Fibroblast of mammary gland (primary cell): ENCODE data around the gene ING1.

Experiments
- DNase-seq: peaks from one replicate; pipeline ENCODE4 v3.0.0-alpha.2; 2010; ENCODE audit warnings: low read depth
- H3K4me3 ChIP-seq: 2 replicates; pipeline ENCODE4 v1.5.1; 2011; ENCODE audit warnings: low read depth, mild to moderate bottlenecking, low read length, moderate library complexity; ENCODE audit not compliant: control insufficient read depth
- TF ChIP-seq, protein P1 (sequence below): conservative IDR thresholded peaks from 2 replicates; pipeline ENCODE4 v1.5.1; 2011; ENCODE audit warnings: low read depth, low read length, inconsistent platforms; ENCODE audit not compliant: control insufficient read depth, insufficient read depth

Gene ING1

DNA sequence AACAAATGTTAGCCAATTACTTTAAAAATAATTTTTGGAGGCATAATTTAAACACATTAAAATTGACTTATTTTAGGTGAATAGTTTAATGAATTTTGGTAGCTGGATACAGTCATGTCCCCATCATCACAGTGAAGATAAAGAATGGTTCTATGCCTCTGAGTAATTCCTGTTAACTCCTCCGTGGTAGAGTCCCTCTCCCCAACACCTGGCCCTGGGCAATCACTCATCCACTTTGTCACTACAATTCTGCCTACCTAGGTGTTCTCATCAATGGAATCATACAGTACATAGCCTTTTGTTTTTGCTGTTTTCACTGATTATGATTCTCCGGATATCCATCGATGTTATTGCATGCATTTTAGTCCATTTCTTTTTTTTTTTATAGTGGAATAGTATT lies 55.6 kb downstream of the ING1 start:
- H3K4me3 ChIP-seq = no peak overlapping the region
- TF ChIP-seq, protein P1, sequence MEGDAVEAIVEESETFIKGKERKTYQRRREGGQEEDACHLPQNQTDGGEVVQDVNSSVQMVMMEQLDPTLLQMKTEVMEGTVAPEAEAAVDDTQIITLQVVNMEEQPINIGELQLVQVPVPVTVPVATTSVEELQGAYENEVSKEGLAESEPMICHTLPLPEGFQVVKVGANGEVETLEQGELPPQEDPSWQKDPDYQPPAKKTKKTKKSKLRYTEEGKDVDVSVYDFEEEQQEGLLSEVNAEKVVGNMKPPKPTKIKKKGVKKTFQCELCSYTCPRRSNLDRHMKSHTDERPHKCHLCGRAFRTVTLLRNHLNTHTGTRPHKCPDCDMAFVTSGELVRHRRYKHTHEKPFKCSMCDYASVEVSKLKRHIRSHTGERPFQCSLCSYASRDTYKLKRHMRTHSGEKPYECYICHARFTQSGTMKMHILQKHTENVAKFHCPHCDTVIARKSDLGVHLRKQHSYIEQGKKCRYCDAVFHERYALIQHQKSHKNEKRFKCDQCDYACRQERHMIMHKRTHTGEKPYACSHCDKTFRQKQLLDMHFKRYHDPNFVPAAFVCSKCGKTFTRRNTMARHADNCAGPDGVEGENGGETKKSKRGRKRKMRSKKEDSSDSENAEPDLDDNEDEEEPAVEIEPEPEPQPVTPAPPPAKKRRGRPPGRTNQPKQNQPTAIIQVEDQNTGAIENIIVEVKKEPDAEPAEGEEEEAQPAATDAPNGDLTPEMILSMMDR = no peak
- no peak for DNase-seq

DNA sequence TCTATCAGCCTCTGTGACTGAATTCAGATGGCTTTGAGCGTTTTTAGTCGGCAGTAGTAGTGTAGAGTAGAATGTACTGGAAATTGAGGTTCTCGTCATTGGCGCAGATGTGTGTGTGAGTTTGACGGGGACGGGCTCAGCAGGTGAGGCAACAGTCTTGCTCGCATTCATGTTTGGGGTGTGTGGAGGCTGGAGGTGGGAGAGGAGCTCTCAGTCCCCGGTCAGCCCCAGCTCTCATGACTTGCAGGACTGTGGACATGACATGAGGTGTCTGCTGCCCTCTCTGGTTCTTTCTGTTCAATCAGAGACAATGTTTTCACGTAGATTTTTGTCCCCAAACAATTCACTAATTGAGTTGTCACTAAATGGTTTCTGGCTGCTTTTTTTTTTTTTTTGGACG lies 57.2 kb downstream of the ING1 start:
- TF ChIP-seq, protein P1 = no peak
- DNase-seq = no peak
- H3K4me3 ChIP-seq = no peak overlapping the region

DNA sequence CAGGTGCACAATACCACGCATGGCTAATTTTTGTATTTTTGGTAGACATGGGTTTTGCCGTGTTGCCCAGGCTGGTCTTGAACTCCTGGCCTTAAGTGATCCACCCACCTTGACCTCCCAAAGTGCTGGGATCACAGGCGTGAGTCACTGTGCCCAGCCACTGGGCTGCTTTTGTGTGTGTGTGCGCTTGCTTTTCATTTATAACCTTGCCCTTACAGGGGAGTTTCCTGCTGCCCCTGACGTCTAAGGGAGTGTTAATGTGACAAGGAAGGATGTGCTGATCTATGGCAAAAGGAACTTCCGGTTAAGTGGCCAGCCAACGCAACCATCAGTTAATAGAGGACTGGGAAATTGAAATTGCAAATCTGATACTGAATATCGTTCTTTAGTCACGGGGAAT lies 57.7 kb downstream of the ING1 start:
- no peak overlapping the region for H3K4me3 ChIP-seq
- peak; percentile 44 for DNase-seq
- TF ChIP-seq, protein P1 = no peak

DNA sequence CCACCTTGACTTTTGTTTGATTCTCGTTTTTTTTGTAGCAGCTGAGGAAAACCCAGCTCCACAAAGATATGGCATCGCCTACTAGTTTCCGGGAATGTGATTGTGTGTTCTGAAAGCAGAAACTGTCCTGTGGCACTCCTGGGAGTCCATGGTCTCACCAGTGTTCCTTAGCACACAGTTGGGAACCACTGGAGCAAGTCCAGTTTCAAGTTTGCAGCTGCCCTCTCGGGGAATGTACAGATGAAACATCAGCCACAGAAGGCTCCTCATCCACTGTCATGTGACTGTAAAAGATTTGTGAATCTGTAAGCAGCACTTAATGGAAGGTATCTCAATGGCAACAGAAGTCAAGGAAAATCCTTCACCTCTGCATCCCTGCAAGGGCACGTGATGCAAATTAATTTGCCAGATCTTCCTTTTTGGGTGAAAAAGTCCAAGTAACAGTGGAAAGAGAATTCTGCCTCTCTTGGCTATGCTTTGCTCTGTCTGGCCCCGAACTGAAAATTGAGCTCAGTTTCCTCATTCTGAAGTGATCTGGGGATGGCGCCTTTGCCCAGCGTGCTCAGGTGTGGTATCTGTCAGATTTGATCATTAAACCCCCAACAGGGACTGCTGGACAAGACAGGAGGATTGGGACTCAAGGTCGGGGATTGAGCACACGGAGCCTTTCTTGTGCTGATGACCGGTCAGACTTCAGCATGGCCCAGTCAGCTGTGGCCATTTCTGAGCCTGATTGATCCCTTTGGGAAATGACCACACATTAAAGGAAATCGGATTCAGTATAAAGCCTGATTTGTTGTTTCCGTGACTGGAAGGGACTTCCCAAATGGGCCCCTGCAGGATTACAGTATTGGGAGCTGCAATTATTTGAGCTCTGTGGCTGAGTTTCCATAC lies 58.8 kb downstream of the ING1 start:
- TF ChIP-seq, protein P1 = no peak
- DNase-seq = no peak

More for the DNA sequence above, 58.8 kb downstream of the ING1 start:
- H3K4me3 ChIP-seq = no peak overlapping the region
